WI38 (cell line): ENCODE results near the gene SNX27.
A peak's percentile ranks its signal among the peaks of the same experiment; 100 is the strongest.

Experiments used
- H3K4me3 ChIP-seq: 2 replicates; pipeline ENCODE4 v1.5.1; 2011; ENCODE audit warnings: low read depth, mild to moderate bottlenecking, control low read depth, low read length
- CTCF ChIP-seq: IDR thresholded peaks from 2 replicates; pipeline ENCODE4 v1.5.1; 2012; ENCODE audit warnings: low read depth, mild to moderate bottlenecking, control low read depth, low read length

SNX27 gene

DNA sequence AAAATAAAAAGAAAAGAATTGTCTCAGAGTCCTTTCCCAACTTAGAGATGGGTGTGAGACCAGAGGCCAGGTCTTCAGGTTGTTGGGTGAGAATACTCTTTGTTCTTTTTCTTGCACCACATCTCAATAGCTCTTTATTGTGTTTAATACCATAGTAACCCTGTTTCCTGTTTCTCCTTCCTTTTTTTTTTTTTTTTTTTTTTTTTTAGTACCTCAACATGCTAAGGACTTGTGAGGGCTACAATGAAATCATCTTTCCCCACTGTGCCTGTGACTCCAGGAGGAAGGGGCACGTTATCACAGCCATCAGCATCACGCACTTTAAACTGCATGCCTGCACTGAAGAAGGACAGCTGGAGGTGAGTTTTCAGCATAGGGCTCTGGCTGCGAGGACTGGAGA, 80.4 kb downstream of the SNX27 start:
- TF ChIP-seq CTCF, result no peak
- no peak overlapping the region for H3K4me3 ChIP-seq

- H3K4me3 ChIP-seq, result no peak overlapping the region
- TF ChIP-seq CTCF, result peak; percentile 65
Measured at GRCh38 chr1:151693057-151693651, 81.3 kb downstream of the SNX27 start.

- no peak for TF ChIP-seq CTCF
- H3K4me3 ChIP-seq, result no peak overlapping the region
Measured at GRCh38 chr1:151701515-151701914, 89.7 kb downstream of the SNX27 start.

DNA sequence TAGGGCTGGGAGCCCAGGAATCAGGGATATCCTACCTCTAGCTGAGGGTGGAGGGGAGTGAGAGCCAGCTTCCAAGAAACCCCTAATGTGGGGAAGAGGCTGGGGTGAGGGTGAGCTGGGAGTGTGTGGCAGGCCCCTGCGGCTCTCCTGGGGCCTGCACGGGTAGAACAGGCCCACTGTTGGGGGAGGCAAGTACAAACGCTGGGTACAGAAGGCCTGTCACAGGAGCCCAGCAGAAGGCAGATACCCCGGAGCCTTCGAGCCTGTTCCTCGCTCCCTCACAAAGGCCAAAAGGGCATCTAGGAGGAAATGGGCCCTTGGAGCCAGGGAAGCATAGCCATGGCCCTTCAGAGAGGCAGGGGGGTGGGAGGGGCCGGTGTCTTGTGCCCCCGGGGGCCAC, 91.1 kb downstream of the SNX27 start:
- no peak overlapping the region for H3K4me3 ChIP-seq

DNA sequence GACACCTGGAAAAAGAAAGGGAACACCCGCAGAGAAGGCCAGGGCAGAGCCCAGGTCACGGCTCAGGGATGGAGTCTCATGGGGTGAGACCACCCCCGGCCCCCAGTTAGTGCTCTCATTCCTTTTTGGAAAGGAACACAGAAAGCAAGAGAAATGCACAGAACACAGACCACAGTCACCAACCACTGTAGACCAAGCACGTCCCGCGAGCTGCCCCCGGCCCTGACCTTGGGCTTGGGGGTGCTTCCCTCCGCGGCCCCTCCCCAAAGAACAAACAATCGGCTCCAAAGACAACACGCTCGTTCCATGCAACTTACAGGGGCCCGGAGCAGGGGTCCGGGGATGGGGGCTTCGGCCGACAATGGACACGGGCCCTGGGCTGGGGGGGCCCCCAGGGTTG, 92.0 kb downstream of the SNX27 start:
- no peak for TF ChIP-seq CTCF
- no peak overlapping the region for H3K4me3 ChIP-seq

More for the DNA sequence above, 91.1 kb downstream of the SNX27 start:
- TF ChIP-seq CTCF, result no peak

GRCh38 chr1:151704246-151704645, 92.4 kb downstream of the SNX27 start:
- H3K4me3 ChIP-seq, result no peak overlapping the region
- no peak for TF ChIP-seq CTCF

GRCh38 chr1:151705146-151705545, 93.3 kb downstream of the SNX27 start:
- no peak overlapping the region for H3K4me3 ChIP-seq
- TF ChIP-seq CTCF, result no peak
